Measurements from ENCODE around the gene PTPRD.

DNA sequence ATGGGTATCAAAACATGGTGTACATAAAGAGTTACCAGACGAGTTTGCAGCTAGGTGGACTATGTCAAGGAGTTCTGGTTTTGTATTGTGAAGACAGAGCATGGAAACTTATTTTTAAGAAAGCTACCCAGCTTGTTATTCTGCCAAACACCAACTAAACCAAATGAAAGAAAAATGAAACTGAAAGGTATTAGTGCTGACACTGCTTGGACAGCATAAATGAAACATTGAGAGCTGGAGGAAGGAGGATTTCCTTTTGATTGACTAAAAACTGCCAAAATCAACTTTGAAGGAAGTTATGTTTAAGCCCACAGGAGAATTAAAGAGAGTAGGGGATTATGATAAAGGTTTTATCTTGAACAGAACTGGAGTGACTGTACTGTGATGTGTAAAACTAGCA is 766.2 kb downstream of the PTPRD start:
- no peak for TF ChIP-seq POLR2A (IDR thresholded peaks at IDR 0.05)
- no peak for TF ChIP-seq POLR2AphosphoS5 (IDR thresholded peaks at IDR 0.05)
